Ovary (tissue), 9 donors: ENCODE results near the gene LIN7B. TPM values are rescaled to one million over a fixed set of nuclear protein-coding genes. Genes with fewer than 3 reads are reported as not detected.

ENCODE experiments used
- DNase-seq, 5 donors: peaks; one replicate each; pipeline ENCODE4 v3.0.0-alpha.2; 2019 to 2020
- H3K27ac ChIP-seq, 2 donors: fragments of 200-600 bp; one replicate each; pipeline versions ENCODE4 v1.5.1 to v1.8.0; 2019 to 2022
- H3K27me3 ChIP-seq: fragments of 200-600 bp; one replicate; pipeline ENCODE4 v1.8.0; 2022
- H3K36me3 ChIP-seq: fragments of 200-600 bp; sonication (generic); one replicate; pipeline ENCODE4 v1.5.1; 2019
- H3K4me1 ChIP-seq: one replicate; pipeline ENCODE4 v1.8.1; 2013; ENCODE audit warnings: mild to moderate bottlenecking, moderate library complexity; ENCODE audit not compliant: insufficient read depth
- H3K4me3 ChIP-seq: fragments of 200-600 bp; sonication (generic); one replicate; pipeline ENCODE4 v1.5.1; 2017
- H3K9me3 ChIP-seq, 2 donors: fragments of 200-600 bp in 1 of 2; sonication (generic) in 1 of 2; one replicate each; pipeline versions ENCODE4 v1.5.1 to v1.8.1; 2013 to 2019; ENCODE audit warnings: mild to moderate bottlenecking in 1 of 2, moderate library complexity in 1 of 2
- CTCF ChIP-seq, 3 donors: fragments of 450-650 bp in 2 of 3; fragments of 200-600 bp in 1 of 3; IDR thresholded peaks; one replicate each; pipeline versions ENCODE4 v1.5.1 to v1.8.0; 2016 to 2022; ENCODE audit warnings: antibody characterized with exemption in 3 of 3, mild to moderate bottlenecking in 1 of 3
- EP300 ChIP-seq: sonication (generic); formaldehyde crosslinking; IDR thresholded peaks from one replicate; pipeline ENCODE4 v1.6.1; 2017; ENCODE audit warnings: antibody characterized with exemption
- POLR2A ChIP-seq: fragments of 450-650 bp; IDR thresholded peaks from one replicate; pipeline ENCODE4 v1.6.1; 2017; ENCODE audit warnings: antibody characterized with exemption, mild to moderate bottlenecking, moderate library complexity
- whole genome bisulfite sequencing, 3 donors: extraction: QIAGEN DNeasy Blood & Tissue Kit in 1 of 3; methylation state at CpG; one replicate each; pipeline versions ENCODE4 v1.1.5 to v1.1.7; 2013 to 2017; 5-methylcytosine and 5-hydroxymethylcytosine counted together
- intact Hi-C, 4 donors: fragments of 100-400 bp; cut with DNase I; formaldehyde crosslinking; loops; one replicate each; pipeline versions ENCODE4 v1.11.0 to v1.15.1; 2022 to 2023
- polyA plus RNA-seq, 2 donors: library from polyadenylated mRNA; stranded (reverse); fragments of 200-250 nt in 1 of 2; fragments of 350-450 nt in 1 of 2; fragmentation: Illumina TruSeq in 1 of 2; extraction: RNeasy Lipid Tissue Mini Kit (QIAGEN cat#74804) in 1 of 2; gene quantifications; one replicate each; pipeline ENCODE4 v1.2.3, GENCODE V29; 2013 to 2014
- small RNA-seq: library from RNA; depleted of rRNA; stranded (forward); fragments of <200 nt; gene quantifications from one replicate; pipeline ENCODE3, GENCODE V24; 2016
- total RNA-seq, 7 donors: library from RNA; depleted of rRNA in 2 of 7; stranded (reverse); fragments of >200 nt in 2 of 7; fragmentation: NEBNext Ultra II Directional in 3 of 7; extraction: Animal tissue kit (Norgen Biotek cat#: 25700) in 3 of 7; gene quantifications; one replicate each; pipeline versions ENCODE4 v1.1.0 to v1.2.4, GENCODE V29; 2016 to 2023
- donor health status: DM: no; HTN: no; CAD: no; lungs with moderate emphysema.
- donor health status: DM: no; HTN: no; CAD: no.
- donor health status: Bipolar disorder and iron deficiency.
- donor health status: DM: yes; HTN: yes; CAD: no.
- donor health status: DM: no; HTN: no; CAD: no.
- donor health status: DM: yes; HTN: yes; CAD: no.

Gene LIN7B
- total and polyA plus RNA-seq, 9 donors = 0.82 to 9.8 (median 8.5) TPM

- no peaks in the 10 kb centered on the region for H3K27me3 ChIP-seq
- H3K36me3 ChIP-seq = no peaks in the 10 kb centered on the region
- H3K27ac ChIP-seq = no peak overlapping the region
- TF ChIP-seq CTCF (IDR thresholded peaks at IDR 0.05) (no peak), POLR2A (no peak), EP300 (no peak)
- 67 to 79% (median 78%) methylated on average over 25 of the region's 25 CpGs for WGBS, 3 donors
- H3K4me1 ChIP-seq = no peaks in the 10 kb centered on the region
- H3K9me3 ChIP-seq = no peaks in the 10 kb centered on the region
- H3K4me3 ChIP-seq = no peak overlapping the region
- DNase-seq = no peak
- intact Hi-C loops = no loop called here
Measured at GRCh38 chr19:49167857-49168409, 53.8 kb downstream of the LIN7B start.

Small RNAs within 50 kb of the gene (small RNA-seq; reads per million reads assigned to genes)
- gene RN7SL708P = not detected

Other genes with a start within 250 kb of the LIN7B start
- 10 to 100 TPM; 18.3 to 96.5 (median 52.7) TPM for gene PLEKHA4, start 245.8 kb upstream of the LIN7B start, total RNA-seq
- gene PLEKHA4, start 245.8 kb upstream of the LIN7B start, polyA plus RNA-seq = 10 to 100 TPM; 18.8 to 50.9 TPM
- gene PPP1R15A, start 241.9 kb upstream of the LIN7B start, total RNA-seq = 100 to 1,000 TPM in 1 of 7 donors, 10 to 100 TPM in 6; 22.8 to 156 (median 40.1) TPM
- 10 to 100 TPM; 63.2 to 66.2 TPM for gene PPP1R15A, start 241.9 kb upstream of the LIN7B start, polyA plus RNA-seq
- 1 to 10 TPM in 5 of 7 donors, not detected in 2; 1.8 to 3.3 (median 2.5) TPM for gene TULP2, start 215.6 kb upstream of the LIN7B start, total RNA-seq
- gene TULP2, start 215.6 kb upstream of the LIN7B start, polyA plus RNA-seq = under 1 TPM; 0.35 to 0.40 TPM
- gene NUCB1, start 214.1 kb upstream of the LIN7B start, total RNA-seq = 100 to 1,000 TPM; 128 to 249 (median 189) TPM
- 100 to 1,000 TPM; 141 to 230 TPM for gene NUCB1, start 214.1 kb upstream of the LIN7B start, polyA plus RNA-seq
- gene DHDH, start 180.7 kb upstream of the LIN7B start, total RNA-seq = under 1 TPM in 4 of 7 donors, not detected in 3; 0.28 to 0.78 (median 0.68) TPM
- gene DHDH, start 180.7 kb upstream of the LIN7B start, polyA plus RNA-seq = under 1 TPM in 1 of 2 donors, not detected in 1; 0.52 TPM
- 10 to 100 TPM; 10.6 to 57.7 (median 45.9) TPM for gene BAX, start 159.5 kb upstream of the LIN7B start, total RNA-seq
- 10 to 100 TPM; 14.6 to 48.1 TPM for gene BAX, start 159.5 kb upstream of the LIN7B start, polyA plus RNA-seq
- gene FTL, start 149.1 kb upstream of the LIN7B start, total RNA-seq = 1,000 to 10,000 TPM; 1,608 to 2,908 (median 2,022) TPM
- gene FTL, start 149.1 kb upstream of the LIN7B start, polyA plus RNA-seq = 1,000 to 10,000 TPM; 2,697 to 3,617 TPM
- gene GYS1, start 121.1 kb upstream of the LIN7B start, total RNA-seq = 10 to 100 TPM; 16.3 to 33.6 (median 29.0) TPM
- gene GYS1, start 121.1 kb upstream of the LIN7B start, polyA plus RNA-seq = 10 to 100 TPM; 17.0 to 32.5 TPM
- gene RUVBL2, start 120.5 kb upstream of the LIN7B start, total RNA-seq = 100 to 1,000 TPM in 1 of 7 donors, 10 to 100 TPM in 6; 44.8 to 101 (median 56.6) TPM
- 10 to 100 TPM; 11.4 to 53.1 TPM for gene RUVBL2, start 120.5 kb upstream of the LIN7B start, polyA plus RNA-seq
- not detected for gene LHB, start 97.3 kb upstream of the LIN7B start, total RNA-seq
- not detected for gene LHB, start 97.3 kb upstream of the LIN7B start, polyA plus RNA-seq
- not detected for gene CGB3, start 90.0 kb upstream of the LIN7B start, total RNA-seq
- gene CGB3, start 90.0 kb upstream of the LIN7B start, polyA plus RNA-seq = not detected
- gene CGB2, start 82.5 kb upstream of the LIN7B start, total RNA-seq = not detected
- not detected for gene CGB2, start 82.5 kb upstream of the LIN7B start, polyA plus RNA-seq
- not detected for gene CGB1, start 77.5 kb upstream of the LIN7B start, total RNA-seq
- gene CGB1, start 77.5 kb upstream of the LIN7B start, polyA plus RNA-seq = not detected
- not detected for gene CGB5, start 70.5 kb upstream of the LIN7B start, total RNA-seq
- gene CGB5, start 70.5 kb upstream of the LIN7B start, polyA plus RNA-seq = not detected
- under 1 TPM in 1 of 7 donors, not detected in 6; 0.46 TPM for gene CGB8, start 65.3 kb upstream of the LIN7B start, total RNA-seq
- not detected for gene CGB8, start 65.3 kb upstream of the LIN7B start, polyA plus RNA-seq
- not detected for gene CGB7, start 56.6 kb upstream of the LIN7B start, total RNA-seq
- under 1 TPM in 1 of 2 donors, not detected in 1; 0.15 TPM for gene CGB7, start 56.6 kb upstream of the LIN7B start, polyA plus RNA-seq
- gene NTF4, start 49.6 kb upstream of the LIN7B start, total RNA-seq = under 1 TPM in 3 of 7 donors, not detected in 4; 0.23 to 0.46 (median 0.27) TPM
- under 1 TPM in 1 of 2 donors, not detected in 1; 0.13 TPM for gene NTF4, start 49.6 kb upstream of the LIN7B start, polyA plus RNA-seq
- not detected for gene KCNA7, start 41.7 kb upstream of the LIN7B start, total RNA-seq
- not detected for gene KCNA7, start 41.7 kb upstream of the LIN7B start, polyA plus RNA-seq
- gene SNRNP70, start 28.9 kb upstream of the LIN7B start, total RNA-seq = 100 to 1,000 TPM; 181 to 284 (median 252) TPM
- 100 to 1,000 TPM; 133 to 366 TPM for gene SNRNP70, start 28.9 kb upstream of the LIN7B start, polyA plus RNA-seq
- gene C19orf73, start 4.8 kb downstream of the LIN7B start, total RNA-seq = 1 to 10 TPM in 1 of 7 donors, under 1 TPM in 3, not detected in 3; 0.45 to 1.5 (median 0.46) TPM
- gene C19orf73, start 4.8 kb downstream of the LIN7B start, polyA plus RNA-seq = under 1 TPM in 1 of 2 donors, not detected in 1; 0.42 TPM
- gene PPFIA3, start 5.2 kb downstream of the LIN7B start, total RNA-seq = 1 to 10 TPM in 6 of 7 donors, under 1 TPM in 1; 0.72 to 6.1 (median 3.2) TPM
- 1 to 10 TPM in 1 of 2 donors, under 1 TPM in 1; 0.55 to 5.8 TPM for gene PPFIA3, start 5.2 kb downstream of the LIN7B start, polyA plus RNA-seq
- gene HRC, start 41.0 kb downstream of the LIN7B start, total RNA-seq = 1 to 10 TPM in 5 of 7 donors, under 1 TPM in 2; 0.36 to 3.0 (median 2.1) TPM
- 10 to 100 TPM in 1 of 2 donors, 1 to 10 TPM in 1; 4.0 to 10.5 TPM for gene HRC, start 41.0 kb downstream of the LIN7B start, polyA plus RNA-seq
- 10 to 100 TPM in 2 of 7 donors, 1 to 10 TPM in 5; 1.2 to 12.2 (median 8.2) TPM for gene TRPM4, start 43.4 kb downstream of the LIN7B start, total RNA-seq
- 1 to 10 TPM; 1.1 to 5.1 TPM for gene TRPM4, start 43.4 kb downstream of the LIN7B start, polyA plus RNA-seq
- 1 to 10 TPM; 1.8 to 9.3 (median 4.6) TPM for gene SLC6A16, start 210.8 kb downstream of the LIN7B start, total RNA-seq
- 1 to 10 TPM; 3.3 to 5.3 TPM for gene SLC6A16, start 210.8 kb downstream of the LIN7B start, polyA plus RNA-seq
- gene CD37, start 221.0 kb downstream of the LIN7B start, total RNA-seq = 10 to 100 TPM in 1 of 7 donors, 1 to 10 TPM in 6; 1.5 to 11.6 (median 5.4) TPM
- gene CD37, start 221.0 kb downstream of the LIN7B start, polyA plus RNA-seq = 10 to 100 TPM in 1 of 2 donors, 1 to 10 TPM in 1; 3.5 to 21.5 TPM
- gene TEAD2, start 248.0 kb downstream of the LIN7B start, total RNA-seq = 10 to 100 TPM; 27.8 to 63.1 (median 47.3) TPM
- 10 to 100 TPM; 34.0 to 38.4 TPM for gene TEAD2, start 248.0 kb downstream of the LIN7B start, polyA plus RNA-seq
- gene DKKL1, start 249.5 kb downstream of the LIN7B start, total RNA-seq = 1 to 10 TPM in 5 of 7 donors, under 1 TPM in 1, not detected in 1; 0.22 to 2.4 (median 1.3) TPM
- gene DKKL1, start 249.5 kb downstream of the LIN7B start, polyA plus RNA-seq = under 1 TPM; 0.35 to 0.42 TPM